GM21723 (cell line): Measurements from ENCODE around the gene C1orf74.

Source experiments
- ATAC-seq: cut with Tn5 transposase; IDR thresholded peaks from one replicate; pipeline ENCODE4 v1.9.1; 2021; ENCODE audit warnings: mild to moderate bottlenecking, moderate library complexity; ENCODE audit not compliant: unreplicated experiment

C1orf74 gene

DNA sequence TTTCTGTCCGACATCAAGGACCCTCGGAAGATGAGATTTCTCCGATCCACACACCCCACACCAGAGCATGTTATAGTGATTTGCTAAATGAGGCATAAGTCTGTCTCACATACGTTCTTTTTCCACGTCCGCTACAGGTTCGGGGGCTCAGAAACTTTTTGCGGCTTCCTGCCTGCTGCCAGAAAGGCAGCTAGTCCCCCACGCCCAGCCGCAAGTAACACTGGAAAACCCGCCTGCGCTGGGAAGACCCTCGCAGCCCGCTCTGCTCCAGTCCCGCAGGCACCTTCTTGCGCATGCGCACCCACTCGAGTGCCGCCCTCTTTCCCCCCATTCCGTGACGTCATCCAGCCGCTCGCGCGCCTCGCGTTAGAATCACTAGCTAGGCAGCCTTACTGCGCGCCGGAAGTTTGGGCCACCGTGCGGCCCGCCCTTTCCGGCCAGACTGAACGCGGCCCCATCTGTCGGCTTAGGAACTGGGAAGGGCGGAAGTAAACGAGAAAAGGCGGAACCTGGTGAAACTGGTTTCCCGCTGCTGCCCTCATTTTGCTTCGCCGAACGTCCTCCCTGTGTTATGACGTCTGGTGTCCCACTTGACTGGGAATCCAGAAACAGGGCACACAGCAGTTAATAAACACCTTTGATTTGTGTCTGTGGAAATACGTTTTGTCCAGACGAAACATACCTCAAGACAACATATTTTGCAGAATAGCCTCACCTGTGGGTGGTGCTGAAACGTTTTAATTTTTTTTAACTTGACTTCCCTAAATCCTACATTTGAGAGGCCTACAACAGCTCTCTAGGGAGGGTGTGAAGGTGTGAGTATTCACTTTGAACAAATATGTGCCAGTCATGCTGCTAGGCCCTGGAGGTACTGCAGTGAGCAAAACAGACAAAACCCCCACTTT lies at the start of gene C1orf74:
C1orf74 (minus strand) TSS at position 295 of the 905 bp plus-strand sequence. CDS start 925 bp downstream, outside the sequence.
- peak; percentile 99 for ATAC-seq

DNA sequence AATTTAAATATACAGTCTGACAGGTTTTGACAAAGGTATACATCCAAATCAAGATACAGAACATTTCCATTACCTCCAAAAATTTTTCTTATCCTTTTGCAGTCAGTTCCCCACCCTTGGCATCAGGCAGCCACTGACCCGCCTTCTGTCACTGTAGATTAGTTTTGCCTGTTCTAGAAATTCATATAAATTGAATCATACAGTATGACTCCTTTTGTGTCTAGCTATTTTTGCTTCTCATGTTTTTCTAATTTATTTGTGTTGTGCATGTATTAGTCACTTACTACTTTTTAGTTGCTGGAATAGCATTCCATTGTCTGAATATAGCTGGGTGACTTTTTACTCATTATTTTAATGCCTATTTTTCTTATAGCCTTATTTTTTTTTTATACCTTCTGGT lies 47.3 kb upstream of the C1orf74 start:
- ATAC-seq = no peak

GRCh38 chr1:209830722-209831121 lies 46.4 kb upstream of the C1orf74 start:
- ATAC-seq = no peak

DNA sequence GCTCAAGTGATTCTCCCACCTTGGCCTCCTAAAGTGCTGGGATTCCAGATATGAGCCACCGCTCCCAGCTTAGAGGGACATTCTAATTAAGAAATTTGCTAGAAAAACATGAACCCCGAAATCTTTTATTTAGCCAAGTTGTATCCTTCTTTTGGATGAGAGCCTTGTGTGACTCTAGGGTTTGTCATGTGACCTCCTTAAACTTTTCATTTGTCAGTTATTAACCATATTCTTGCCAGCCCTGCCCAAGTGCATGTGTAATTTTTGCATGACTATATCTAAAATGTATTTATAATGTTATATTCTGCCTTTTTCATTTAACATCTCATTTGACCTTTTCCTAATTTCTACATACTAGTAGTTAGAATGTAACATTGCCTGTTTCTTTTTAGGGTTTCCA lies 45.4 kb upstream of the C1orf74 start:
- ATAC-seq = no peak

GRCh38 chr1:209827384-209828262 lies 43.3 kb upstream of the C1orf74 start, which contains the start of gene UTP25:
Gene UTP25 (plus strand): TSS chr1:209827972. CDS start chr1:209828064, 92 bp downstream.
- ATAC-seq = peak; percentile 92

GRCh38 chr1:209825591-209826434 lies 41.5 kb upstream of the C1orf74 start:
- no peak for ATAC-seq

GRCh38 chr1:209823143-209824041 lies 39.0 kb upstream of the C1orf74 start:
- peak; percentile 41 for ATAC-seq

- ATAC-seq = no peak
These were observed 38.3 kb upstream of the C1orf74 start for GRCh38 chr1:209822706-209823105.

GRCh38 chr1:209820986-209821385 lies 36.6 kb upstream of the C1orf74 start:
- no peak for ATAC-seq

GRCh38 chr1:209819058-209819457 lies 34.7 kb upstream of the C1orf74 start:
- no peak for ATAC-seq

DNA sequence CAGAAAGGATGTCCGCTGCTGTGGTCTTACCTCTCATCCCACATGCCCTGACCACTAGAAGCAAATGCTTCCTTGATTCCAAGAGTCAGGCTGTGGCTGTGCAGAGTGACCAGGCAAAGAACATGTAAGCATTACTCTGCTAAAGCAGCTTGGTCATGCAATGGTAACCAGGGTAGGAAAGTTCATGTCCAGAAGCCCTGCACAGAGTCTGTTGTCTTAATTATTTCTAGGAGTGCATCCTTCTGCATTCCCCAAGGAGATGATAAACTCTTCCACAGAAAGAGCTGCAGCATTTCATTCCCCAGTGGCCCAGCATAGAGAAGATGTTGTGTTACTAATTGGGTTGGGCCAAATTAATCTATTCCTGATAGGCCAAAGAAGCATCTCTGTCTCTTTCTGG lies 33.3 kb upstream of the C1orf74 start:
- ATAC-seq = no peak

GRCh38 chr1:209816923-209817322 lies 32.6 kb upstream of the C1orf74 start:
- no peak for ATAC-seq

DNA sequence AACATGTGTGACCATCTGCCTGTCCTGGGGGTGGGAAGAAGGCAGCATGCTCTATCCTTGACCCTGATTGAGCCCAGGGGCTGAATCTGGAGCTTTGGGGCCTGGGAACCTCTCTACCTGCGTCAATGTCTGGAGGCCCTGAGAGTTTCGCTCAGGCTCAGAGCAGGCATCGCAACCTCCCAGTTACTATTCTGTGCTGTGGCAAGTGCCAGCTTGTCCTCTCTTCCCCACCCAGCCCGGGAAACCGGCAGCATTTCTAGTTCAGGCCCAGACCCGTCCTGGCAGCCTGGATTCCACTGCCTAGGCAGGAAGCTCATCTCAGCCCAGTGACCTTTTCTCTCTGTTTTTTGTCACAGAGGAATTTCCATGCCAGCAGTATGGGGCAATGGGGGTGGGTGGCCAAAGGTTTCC lies 31.6 kb upstream of the C1orf74 start:
- ATAC-seq = no peak

- ATAC-seq = no peak
These were observed 31.1 kb upstream of the C1orf74 start for GRCh38 chr1:209815490-209815889.

- no peak for ATAC-seq
These were observed 29.5 kb upstream of the C1orf74 start for GRCh38 chr1:209813902-209814301.

- no peak for ATAC-seq
These were observed 26.4 kb upstream of the C1orf74 start for GRCh38 chr1:209810783-209811182.

DNA sequence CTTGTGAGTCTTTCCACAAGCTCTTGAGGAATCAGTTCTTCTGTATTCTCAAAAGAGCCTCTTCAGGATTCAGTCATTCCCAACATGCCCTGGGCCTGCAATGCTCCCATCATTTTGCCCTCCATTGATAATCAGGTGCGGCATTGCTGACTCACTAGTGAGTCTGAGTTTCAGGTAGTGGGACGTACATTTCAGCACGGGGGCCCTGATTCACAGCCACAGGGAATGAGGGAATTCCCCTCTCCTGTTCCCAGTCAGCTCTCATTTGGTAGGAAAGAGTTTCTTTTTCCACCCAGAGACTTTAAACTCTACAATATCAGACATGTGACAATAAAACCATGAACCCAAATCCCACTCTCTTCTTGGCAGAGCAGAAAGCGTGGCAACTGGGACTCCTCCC lies 25.3 kb upstream of the C1orf74 start:
- no peak for ATAC-seq

- ATAC-seq = no peak
These were observed 23.8 kb upstream of the C1orf74 start for GRCh38 chr1:209808059-209808581.

DNA sequence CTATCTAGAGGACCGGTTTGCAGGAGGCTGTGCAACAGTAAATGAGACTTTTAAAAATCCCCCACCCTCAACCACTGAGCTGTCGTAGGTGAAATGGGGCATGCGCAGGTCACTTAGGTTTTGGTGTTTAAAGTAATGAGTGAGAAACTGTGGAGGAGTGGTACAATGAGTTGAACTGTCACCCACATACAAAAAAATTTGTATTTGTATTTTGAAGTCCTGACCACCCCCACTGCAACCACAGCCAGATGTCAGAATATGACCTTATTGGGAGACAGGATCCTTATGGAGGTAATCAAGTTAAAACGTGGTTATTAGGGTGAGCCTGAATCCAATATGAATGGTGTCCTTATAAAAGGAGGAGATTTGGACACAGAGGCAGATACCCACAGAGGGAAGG lies 23.1 kb upstream of the C1orf74 start:
- ATAC-seq = no peak
